Fibroblast of skin of abdomen (primary cell): ENCODE data around the gene FSTL5.
A peak's percentile ranks its signal among the peaks of the same experiment; 100 is the strongest.

Experiments used
- DNase-seq: peaks from one replicate; pipeline ENCODE4 v3.0.0-alpha.2; 2013

FSTL5 gene

DNA sequence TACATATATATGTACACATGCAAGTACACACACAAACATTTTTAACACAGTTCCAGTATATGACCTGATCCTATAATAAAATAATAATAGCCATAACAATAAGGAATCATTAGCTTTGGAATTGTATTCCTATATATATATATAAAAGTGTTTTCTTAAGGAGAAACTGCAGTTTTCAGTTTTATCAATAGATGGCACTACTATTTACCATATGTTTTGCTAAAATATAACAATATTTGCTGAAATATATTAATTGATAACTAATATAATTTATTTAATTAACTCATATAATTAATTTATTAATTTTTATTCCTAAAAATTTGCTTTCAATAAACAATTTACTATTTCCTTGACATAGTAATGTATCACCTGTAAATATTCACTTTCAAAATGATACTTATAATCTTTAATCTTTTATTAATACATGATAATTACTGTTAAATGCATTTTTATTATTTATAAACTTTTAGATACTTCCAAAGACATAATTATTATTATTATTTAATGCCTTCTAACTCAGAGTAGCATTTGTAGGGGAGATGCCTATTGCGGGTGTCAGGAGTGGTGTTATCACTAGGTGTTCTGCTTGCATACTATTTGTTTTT, 599.5 kb downstream of the FSTL5 start:
- DNase-seq = no peak

DNA sequence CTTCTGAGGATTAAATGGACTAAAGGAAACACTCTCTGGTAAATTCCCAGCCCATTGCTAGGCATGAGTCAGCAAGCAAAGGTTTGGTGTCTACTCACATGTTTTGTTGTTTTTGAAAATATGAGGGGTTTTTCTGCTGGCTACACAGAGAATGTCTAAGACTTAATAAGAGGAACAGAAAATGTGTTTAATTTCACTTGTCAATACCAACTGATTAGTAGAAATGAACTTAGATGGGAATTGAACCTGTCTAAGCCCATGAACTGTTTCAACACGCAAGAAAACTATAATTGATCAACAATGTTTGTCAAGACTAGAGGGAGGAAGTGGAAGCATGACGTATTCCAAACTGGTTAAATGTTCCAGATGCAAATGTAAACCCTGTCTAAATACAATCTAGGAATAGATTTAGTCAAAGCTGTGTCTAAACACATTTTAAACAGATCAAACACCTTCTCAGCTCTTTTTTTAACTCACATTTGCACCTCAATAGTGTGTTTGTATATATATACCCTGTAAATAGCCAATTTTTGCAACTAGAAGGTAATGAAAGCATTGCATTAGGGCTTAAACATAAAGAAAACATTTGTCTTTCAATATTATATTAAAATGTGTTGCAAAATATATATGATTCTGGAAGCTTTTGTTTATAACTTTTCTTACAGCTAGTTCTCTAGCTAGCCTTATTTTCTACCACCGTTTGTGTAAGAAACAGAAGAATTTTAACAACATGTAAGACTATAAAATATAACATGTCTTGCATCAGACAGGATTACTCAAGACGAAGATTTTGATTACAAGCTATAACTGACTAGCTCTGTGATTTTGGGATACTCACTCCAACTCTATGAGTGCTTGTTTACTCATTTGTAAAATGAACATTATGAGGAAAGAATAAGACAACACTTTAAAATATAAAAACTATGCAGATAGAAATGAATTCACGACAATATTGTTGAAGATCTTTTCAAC, 607.8 kb downstream of the FSTL5 start:
- peak; percentile 64 for DNase-seq

GRCh38 chr4:161554372-161554990, 609.3 kb downstream of the FSTL5 start:
- DNase-seq = peak; percentile 68

- no peak for DNase-seq
Observed at GRCh38 chr4:161546902-161547301, 616.9 kb downstream of the FSTL5 start.

DNA sequence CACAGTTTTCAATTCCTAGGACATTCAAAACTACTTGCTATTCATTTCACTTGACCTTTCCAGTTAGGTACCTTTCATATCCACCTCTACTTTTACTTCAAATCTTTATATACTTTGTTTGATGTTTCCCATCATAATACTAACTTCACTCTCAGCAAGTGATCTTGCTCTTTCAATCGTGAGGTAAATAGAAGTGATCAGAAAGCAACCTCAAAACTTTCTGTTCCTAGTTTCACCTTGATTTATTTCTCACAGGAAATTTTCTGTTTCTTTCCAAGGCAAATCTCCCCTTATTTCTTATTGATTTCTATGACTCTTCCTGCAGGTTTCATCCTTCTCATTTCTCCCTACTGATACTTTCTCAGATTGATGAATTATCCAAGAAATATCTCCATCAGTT, 623.5 kb downstream of the FSTL5 start:
- no peak for DNase-seq

GRCh38 chr4:161538941-161539340, 624.9 kb downstream of the FSTL5 start:
- DNase-seq = no peak

DNA sequence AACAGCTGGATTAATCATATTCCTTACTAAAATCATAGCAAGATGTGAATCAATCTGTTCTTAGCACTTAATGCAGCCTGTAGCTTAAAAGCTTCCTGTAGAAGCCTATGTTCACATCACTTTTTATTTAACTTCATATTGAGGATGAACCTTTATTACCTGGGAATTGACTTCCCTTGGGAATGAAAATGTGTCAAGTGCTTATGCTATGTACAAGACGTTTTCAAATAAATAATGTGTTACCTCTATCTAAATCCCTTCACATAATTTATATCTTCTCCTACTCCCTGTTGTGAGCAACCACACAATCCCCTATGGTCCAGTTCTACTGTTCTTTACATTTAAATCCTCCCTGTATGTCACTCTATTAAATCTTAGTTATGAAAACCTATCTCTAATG, 633.1 kb downstream of the FSTL5 start:
- no peak for DNase-seq

DNA sequence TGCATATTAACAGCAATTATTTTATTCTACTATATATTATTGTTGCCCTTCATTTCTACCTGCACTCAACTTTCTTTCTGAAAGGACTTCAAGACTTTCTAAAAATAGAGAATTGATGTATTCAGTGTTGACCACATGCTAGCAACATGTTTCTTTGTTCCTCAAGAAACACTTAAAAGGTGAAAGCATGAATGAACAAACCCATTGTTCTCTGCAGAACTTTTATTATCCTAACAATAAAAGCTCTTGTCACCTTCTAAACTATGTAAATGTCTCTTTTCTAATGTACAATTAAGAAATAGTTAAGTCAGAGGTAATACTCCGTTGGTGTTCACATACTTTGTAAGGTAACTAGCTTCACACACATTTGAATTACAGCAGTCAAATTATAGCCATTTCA, 638.7 kb downstream of the FSTL5 start:
- no peak for DNase-seq

DNA sequence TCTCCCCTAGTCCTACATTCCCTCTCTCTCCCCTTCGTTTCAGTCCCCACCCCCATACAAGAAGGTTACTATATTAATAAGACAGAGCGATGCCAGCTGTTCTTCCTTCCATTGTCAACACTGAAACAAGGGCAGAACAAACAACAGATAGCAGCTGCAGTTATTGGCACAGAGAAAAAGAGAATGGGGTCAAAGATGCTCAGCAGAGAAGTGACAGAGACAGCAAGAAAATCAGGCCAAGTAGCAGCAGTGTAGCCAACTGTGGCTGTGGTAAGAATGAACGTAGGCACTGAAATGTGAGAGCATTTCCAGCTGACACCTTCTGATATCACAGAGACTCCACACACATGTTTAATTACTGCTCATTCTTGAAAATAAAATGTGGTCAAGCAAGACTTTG, 641.8 kb downstream of the FSTL5 start:
- no peak for DNase-seq

GRCh38 chr4:161519611-161520010, 644.2 kb downstream of the FSTL5 start:
- no peak for DNase-seq

DNA sequence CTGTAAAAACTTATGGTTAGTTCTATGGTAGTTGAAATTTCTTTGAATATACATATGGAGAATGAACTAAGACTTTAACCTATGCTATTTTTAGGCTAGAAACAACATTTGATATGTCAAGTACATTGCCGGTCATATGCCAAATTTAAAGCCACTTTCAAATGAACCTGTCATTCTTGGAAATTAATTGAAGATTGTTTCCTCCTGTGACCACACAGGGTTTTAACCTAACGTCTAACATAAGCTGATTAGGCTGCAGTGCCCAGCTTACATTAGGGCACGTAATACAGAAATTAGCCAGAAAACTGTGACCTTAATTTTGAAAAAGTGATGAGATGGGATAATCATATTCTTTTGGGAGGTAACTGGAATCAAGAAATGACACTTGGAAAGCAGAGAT, 645.9 kb downstream of the FSTL5 start:
- no peak for DNase-seq

- no peak for DNase-seq
Observed at GRCh38 chr4:161505141-161505540, 658.7 kb downstream of the FSTL5 start.

DNA sequence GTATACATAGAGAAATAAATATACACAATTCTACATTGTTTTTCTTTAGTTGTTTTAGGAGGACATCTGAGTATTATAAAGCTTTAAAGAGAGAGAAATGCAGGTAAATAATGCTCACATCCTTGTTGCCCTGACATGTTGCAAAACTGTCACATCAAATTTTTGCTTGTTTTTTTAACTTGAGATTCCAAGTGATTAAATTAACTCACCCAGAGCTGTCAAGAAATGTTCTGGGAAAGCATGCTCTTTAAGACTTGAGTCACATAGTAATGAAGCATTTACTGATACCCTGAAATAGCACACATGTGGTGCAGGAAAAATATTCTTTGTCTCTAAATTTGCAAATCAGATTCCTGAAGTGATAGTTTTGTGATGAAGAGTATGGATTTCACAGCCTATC, 665.6 kb downstream of the FSTL5 start:
- no peak for DNase-seq

DNA sequence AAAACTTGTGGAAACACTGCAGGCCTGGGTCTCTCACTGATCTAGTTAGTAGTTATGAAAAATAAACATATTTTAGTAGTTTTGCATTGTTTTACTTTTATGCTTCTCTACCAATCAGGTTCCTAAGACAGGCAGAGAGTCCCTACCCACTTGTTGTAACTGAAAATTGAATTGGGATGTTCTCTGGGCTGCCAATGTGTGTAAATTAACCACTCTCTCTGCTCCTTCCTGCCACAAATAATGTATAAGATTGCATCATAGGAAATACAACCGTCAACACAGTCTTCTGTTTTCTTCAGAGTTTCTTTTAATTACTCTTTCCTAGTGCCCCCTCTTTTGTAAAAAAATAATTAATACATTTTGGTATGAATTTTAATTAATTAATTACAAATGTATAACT, 677.3 kb downstream of the FSTL5 start:
- DNase-seq = no peak

DNA sequence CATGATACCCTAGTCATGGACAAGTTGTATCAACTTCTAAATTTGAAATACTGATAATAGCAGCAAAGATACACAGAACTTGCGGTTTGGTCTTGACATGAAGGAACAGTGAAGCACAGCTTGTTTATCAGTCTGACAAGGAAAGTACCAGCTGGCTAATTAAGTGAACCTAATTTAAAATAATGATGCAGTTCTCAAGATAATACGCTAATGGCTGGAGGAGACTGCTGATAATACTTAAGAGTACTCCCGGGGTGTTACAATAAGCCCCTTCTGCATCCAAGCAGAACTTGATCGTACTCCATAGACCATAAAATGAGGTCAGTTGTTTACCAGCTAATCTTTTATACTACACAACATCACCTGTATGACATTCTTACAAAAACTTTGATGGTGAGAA, 697.5 kb downstream of the FSTL5 start:
- DNase-seq = no peak

DNA sequence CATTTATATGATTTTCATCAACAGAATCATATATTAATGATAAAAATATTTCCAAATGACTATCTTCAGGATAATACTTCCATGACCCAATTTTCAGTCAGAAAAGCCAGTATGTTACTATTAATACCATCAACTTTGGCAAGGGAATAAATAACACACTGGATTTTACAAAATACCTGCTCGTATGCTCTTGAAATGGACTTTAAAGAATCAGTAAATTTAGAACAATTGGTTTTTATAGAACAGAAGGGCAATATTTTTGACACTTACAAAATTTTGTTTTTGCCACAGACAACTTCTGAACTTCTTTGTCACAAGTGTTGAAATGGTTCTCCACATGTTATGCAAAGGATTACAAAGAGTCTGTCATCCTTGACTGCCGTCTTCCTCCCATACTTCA, 700.4 kb downstream of the FSTL5 start:
- no peak for DNase-seq

DNA sequence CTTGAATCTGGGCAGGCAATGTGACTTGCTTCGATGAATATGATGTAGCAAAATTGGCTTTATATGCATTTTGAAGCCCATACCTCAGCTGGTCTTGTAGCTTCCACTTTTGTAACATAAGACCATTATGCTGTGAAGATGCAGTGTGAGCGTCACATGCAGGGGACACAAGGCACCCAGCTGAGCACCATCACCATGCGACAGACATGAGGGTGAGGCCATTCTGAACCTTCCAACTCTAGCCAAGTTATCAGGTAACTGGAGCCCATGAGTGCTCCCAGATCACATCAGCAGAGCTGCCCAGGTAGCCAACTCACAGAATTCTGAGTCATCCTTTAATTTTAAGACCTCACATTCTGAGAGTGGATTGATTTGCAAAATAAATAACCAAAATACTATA, 705.9 kb downstream of the FSTL5 start:
- no peak for DNase-seq

DNA sequence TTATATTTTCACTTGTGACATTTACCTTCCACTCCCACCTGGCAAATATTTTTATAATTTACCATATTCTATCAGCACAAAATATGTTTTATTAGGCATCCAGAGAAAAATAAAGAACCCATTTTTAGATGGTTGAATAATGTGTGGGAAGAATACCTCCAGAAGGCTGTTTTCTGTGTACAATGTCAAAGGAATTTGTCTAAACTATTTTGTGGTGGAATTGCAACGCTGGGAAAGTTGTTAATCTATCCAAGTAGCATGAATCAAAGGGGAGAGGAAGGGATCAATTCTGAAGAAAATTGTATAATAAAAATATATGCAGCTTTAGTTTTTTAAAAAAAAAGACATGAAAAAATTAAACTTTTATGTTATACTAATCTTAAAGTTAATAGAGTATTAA, 706.5 kb downstream of the FSTL5 start:
- peak; percentile 64 for DNase-seq

- DNase-seq = no peak
Observed at GRCh38 chr4:161454860-161455259, 708.9 kb downstream of the FSTL5 start.

- no peak for DNase-seq
Observed at GRCh38 chr4:161448550-161449180, 715.1 kb downstream of the FSTL5 start.

DNA sequence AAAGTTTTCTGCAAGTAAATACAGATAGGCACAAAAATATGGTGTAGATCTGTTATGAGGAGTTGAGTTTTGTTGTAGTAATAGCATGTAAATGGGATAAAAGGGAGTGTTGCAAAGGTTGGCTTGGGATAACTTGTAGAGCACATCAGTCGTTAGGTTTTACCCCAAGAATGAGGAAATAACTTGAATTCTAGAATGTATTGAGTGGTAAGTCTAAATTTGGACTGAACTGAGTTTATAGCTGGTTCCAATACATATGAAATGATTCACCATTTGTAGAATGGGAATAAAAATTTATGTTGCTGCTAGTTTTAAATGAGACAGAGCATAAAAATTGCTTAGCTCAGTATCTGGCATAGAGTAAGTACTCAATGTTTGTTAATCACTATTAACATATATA, 719.2 kb downstream of the FSTL5 start:
- peak; percentile 73 for DNase-seq

DNA sequence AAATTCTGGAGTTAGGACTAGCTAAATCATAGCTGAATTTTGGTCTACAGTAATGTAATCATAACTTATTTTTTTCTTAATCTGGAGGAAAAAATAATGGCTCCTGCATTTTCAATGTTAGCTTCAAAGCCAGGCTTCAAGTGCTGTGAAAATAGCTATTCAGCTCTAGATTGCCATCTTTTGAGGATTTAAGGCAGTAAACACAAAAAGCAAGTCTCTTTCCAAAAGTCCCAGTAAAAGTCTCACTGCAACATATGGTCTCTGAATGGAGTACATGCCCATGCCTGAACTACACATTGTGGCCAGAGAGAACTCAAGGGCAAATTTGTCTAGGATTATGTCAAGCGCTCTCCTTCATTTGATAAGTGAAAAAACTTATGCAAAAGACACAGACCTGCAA, 720.9 kb downstream of the FSTL5 start:
- peak; percentile 10 for DNase-seq

- DNase-seq = no peak
Observed at GRCh38 chr4:161438096-161438495, 725.7 kb downstream of the FSTL5 start.
